ELR (cell line): ENCODE data around the gene UCHL5.
A peak's percentile ranks its signal among the peaks of the same experiment; 100 is the strongest.
"Not testable (repeated sequence)": the region's sequence is repeated elsewhere in the genome, so short reads cannot be mapped to it uniquely, and the experiment has no call there.

Source experiments
- DNase-seq: peaks from one replicate; pipeline ENCODE4 v3.0.0-alpha.2; 2015; ENCODE audit warnings: low read depth

UCHL5 gene

DNA sequence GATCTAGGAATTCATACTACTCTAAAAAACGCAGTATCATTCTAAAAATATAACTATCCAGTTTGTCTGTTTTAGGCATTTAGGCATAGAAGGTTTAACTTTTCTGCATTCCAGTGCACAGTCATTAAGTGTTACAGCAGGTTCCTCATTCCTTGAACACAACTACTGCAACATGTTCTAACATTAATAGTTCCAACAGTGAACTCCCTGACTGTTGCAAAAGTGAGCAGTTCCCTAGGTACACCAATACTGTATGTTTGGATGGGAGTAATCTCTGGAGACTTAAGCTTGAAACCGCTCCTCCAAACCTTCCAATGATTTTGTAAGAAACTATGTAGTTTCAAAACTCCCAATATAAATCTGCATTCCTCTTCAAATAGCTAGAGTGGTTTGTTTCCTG, 46.2 kb downstream of the UCHL5 start:
- DNase-seq, result no peak

DNA sequence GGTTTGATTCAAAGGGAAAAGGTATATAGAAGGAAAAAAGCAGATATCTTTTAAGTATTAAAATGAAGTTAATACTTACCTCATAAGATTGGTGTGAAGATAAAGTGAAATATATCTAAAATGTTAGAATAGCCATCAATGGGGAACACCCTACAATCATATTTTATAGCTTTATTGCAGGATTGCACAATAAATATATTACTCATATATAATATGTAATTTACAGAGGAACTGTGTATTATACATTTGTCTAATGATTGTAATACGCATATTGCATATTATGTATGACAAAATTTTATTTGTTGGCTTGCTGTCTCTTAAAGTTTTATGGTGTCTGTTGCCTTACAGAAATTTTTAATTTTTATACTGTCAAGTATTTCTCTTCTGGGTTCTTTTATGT, 47.8 kb downstream of the UCHL5 start:
- DNase-seq, result no peak

GRCh38 chr1:193009501-193009900, 49.7 kb downstream of the UCHL5 start:
- DNase-seq, result no peak

DNA sequence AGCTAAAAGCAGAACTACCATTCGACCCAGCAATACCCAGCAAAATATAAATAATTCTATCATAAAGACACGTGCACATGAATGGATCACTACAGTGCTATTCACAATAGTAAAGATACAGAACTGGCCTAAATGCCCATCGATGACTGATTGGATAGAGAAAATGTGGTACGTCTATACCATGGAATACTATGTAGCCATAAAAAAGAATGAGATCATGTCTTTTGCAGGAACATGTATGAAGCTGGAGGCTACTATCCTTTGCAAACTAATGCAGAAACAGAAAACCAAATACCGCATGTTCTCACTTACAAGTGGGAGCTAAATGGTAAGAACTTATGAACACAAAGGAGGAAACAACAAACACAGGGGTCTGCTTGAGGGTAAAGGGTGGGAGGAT, 53.4 kb downstream of the UCHL5 start:
- DNase-seq, result no peak

DNA sequence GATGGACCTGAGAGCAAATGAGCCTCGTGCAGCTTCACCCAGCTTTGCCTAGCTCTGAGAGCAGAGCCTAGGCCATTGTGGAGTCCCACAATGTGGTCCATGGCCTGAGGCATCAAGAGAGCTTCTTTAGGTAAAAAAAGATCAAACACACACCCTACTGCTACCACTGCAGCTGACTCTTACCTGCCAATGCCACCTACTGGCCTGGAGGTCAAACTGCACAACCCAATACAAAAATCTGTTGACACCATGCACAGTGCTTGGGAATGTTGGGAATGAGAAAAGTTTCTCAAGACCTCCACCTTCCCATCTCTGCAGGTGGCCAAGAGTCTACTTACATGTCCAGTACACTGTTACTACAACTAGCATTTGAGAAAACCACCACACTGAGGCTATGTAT, 60.6 kb downstream of the UCHL5 start:
- peak; percentile 12 for DNase-seq

- no peak for DNase-seq
Measured at GRCh38 chr1:192994141-192994540, 65.0 kb downstream of the UCHL5 start.

DNA sequence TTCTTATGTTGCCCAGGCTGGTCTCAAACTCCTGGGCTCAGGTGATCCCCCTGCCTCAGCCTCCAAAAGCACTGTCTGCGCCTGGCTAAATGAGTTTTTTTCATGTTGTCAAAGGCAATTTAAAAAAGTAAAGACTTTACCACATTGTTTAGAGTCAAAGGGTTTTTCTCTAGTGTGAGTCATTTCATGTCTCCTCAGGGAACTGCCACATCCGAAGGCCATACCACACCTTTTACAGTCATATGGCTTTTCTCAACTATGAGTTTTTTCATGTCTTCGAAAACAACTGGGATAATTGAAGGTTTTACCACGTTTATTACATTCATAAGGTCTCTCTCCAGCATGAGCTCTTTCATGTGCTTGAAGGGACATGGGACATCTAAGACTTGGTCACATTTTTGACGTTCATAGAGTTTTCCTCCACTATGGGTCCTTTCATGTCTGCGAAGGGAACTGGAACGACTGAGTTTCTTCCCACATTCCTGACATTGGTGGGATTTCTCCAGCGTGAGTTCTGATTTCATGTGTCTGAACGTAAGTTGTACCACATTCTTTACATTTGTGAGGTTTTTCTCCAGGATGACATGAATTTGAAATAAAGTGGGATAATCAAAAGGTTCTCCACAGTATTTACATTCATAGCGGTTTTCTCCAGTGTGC, 65.6 kb downstream of the UCHL5 start:
- DNase-seq, result peak; percentile 40

GRCh38 chr1:192986748-192987334, 72.3 kb downstream of the UCHL5 start:
- not testable (repeated sequence) for DNase-seq

- DNase-seq, result no peak
Measured at GRCh38 chr1:192986110-192986747, 72.9 kb downstream of the UCHL5 start.

DNA sequence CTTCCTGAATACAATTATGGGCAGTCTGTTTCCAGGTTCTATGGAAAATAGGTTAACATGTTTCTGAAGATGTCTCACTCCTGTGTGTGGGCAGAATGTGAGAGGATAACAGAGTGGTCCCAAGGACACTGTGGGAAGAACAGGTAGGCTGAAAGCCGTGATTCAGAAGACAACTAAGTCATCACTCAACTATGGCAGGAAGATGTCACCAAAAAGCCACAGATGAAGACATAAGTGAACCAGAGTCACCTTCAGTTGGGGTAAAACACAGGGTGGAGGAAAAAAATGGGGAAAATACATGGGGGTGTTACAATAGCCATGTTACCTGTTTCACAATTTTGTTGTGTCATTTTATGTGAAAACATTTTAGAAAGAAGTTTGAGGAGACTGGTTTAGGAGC, 75.1 kb downstream of the UCHL5 start:
- DNase-seq, result no peak

DNA sequence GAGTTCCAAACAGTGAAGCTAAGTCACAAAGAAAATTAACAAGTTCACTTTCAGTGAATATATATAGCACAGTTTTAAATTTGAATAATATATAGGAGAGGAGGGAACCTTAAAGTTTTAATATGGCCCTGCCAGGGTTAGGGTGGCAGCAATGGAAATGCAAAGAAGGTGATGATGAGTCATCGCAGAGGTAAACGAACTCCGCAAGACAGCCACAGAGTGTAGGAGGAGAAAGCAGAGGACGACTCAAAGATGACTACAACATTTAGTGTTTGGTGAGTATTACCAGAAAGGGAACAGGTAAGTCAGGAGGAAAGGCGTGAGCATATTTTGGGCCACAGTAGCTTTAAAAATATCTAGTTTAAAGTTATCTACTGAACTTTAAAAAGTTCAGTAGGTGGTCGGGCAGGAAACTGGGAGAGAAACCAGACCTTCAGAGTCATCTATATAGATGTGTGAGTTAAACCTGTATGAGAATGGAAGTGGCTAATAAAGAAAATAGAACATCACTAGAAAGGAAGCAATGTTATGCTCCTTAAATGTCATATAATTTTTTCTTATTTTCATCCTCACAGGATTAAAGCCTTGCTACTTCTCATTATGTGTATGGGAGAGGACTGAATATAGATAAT, 75.7 kb downstream of the UCHL5 start:
- peak; percentile 6 for DNase-seq

- peak; percentile 7 for DNase-seq
Measured at GRCh38 chr1:192980856-192981255, 78.3 kb downstream of the UCHL5 start.

GRCh38 chr1:192980334-192980733, 78.8 kb downstream of the UCHL5 start:
- not testable (repeated sequence) for DNase-seq

GRCh38 chr1:192979542-192979941, 79.6 kb downstream of the UCHL5 start:
- no peak for DNase-seq

DNA sequence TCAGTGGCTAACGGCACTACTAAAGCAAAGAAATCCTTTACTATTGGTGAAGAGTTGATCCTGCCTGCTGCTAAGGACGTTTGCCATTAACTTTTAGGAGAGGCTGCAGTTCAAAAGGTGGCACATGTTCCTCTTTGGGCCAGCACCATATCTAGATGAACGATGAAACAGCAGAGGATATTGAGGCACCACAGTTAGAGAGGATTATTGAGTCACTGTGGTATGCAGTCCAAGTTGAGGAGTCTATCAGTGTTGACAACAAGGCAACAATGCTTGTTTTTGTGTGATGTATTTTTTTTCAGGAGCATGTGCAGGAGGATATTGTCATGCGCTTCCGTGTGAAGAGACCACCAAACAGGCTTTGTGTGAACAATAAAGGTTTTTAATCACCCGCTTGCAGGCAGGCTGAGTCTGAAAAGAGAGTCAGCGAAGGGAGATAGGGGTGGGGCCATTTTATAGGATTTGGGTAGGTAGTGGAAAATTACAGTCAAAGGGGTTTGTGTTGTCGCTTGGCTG, 80.9 kb downstream of the UCHL5 start:
- DNase-seq, result no peak

DNA sequence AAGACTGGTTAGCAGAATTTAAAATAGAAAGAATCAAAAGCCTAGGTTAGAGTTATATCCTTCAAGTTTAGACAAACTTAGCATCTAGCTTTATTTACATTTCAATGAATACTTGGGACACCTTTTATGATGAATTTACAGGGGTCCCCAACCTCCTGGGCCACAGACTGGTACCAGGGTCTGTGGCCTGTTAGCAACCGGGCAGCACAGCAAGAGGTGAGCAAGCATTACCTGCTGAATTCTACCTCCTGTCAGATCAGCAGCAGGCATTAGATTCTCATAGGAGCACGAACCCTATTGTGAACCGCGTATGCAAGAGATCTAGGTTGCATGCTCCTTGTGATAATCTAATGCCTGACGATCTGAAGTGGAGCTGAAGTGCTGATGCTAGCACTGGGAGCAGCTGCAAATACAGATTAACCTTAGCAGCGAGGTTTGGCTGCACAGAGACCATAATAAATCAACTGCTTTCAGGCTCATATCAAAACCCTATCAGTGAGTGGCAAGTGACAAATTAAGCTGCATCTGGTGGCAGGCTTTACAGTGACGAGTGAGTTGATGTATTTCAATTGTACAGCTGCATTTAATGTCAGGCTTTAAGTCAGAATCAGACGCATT, 82.0 kb downstream of the UCHL5 start:
- DNase-seq, result no peak

GRCh38 chr1:192976576-192976975, 82.6 kb downstream of the UCHL5 start:
- DNase-seq, result no peak

GRCh38 chr1:192974701-192975100, 84.5 kb downstream of the UCHL5 start:
- DNase-seq, result peak; percentile 37

DNA sequence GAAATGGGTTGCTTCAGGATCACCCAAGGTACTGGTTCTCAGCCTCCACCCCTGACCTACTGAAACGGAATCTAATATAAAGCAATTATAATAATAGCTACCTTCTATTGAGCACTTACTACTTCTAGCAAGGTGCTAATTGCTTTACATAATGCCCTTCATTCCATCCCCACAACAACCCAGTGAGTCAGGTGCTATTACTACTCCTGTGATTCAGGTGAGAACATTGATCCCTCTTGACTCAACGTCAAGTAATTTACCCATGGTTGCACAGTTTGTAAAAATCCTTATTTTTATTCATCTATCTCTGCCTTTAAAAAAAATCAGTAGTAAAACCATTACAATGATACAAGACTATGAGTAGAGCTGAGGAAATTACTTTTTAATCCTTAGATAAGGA, 85.2 kb downstream of the UCHL5 start:
- no peak for DNase-seq

GRCh38 chr1:192973202-192973601, 86.0 kb downstream of the UCHL5 start:
- DNase-seq, result no peak

GRCh38 chr1:192969091-192969490, 90.1 kb downstream of the UCHL5 start:
- DNase-seq, result no peak

GRCh38 chr1:192968323-192968722, 90.8 kb downstream of the UCHL5 start:
- no peak for DNase-seq
